Heart right ventricle (tissue), 16 donors: ENCODE measurements around the gene PKN2. TPM values are rescaled to one million over a fixed set of nuclear protein-coding genes. Genes with fewer than 3 reads are reported as not detected.

Experiments used
- ATAC-seq, 8 donors: fragments of 200-7000 bp; cut with Tn5 transposase; one replicate each; pipeline ENCODE4 v1.9.1; 2020; ENCODE audit warnings: mild to moderate bottlenecking in 8 of 8, moderate library complexity in 8 of 8, moderate number of reproducible peaks in 1 of 8
- DNase-seq, 2 donors: peaks; one replicate each; pipeline ENCODE4 v3.0.0-alpha.2; 2020
- H3K27ac ChIP-seq, 10 donors: fragments of 200-600 bp; sonication (generic) in 2 of 10; one replicate each; pipeline versions ENCODE4 v1.5.0 to v1.8.0; 2020 to 2022; ENCODE audit warnings: mild to moderate bottlenecking in 3 of 10
- H3K27me3 ChIP-seq, 7 donors: fragments of 200-600 bp; one replicate each; pipeline ENCODE4 v1.8.0; 2021 to 2022; ENCODE audit warnings: mild to moderate bottlenecking in 2 of 7
- H3K36me3 ChIP-seq, 9 donors: fragments of 200-600 bp; sonication (generic) in 1 of 9; one replicate each; pipeline versions ENCODE4 v1.5.0 to v1.8.0; 2020 to 2022; ENCODE audit warnings: mild to moderate bottlenecking in 2 of 9
- H3K4me1 ChIP-seq, 9 donors: fragments of 200-600 bp; sonication (generic) in 1 of 9; one replicate each; pipeline versions ENCODE4 v1.5.0 to v1.8.0; 2020 to 2022; ENCODE audit warnings: mild to moderate bottlenecking in 4 of 9
- H3K4me3 ChIP-seq, 10 donors: fragments of 200-600 bp; sonication (generic) in 2 of 10; one replicate each; pipeline versions ENCODE4 v1.5.0 to v1.8.0; 2020 to 2022; ENCODE audit warnings: mild to moderate bottlenecking in 7 of 10, moderate library complexity in 2 of 10
- H3K9me3 ChIP-seq, 11 donors: fragments of 200-600 bp in 10 of 11; sonication (generic) in 2 of 11; one replicate each; pipeline versions ENCODE4 v1.5.0 to v1.8.0; 2013 to 2022; ENCODE audit warnings: mild to moderate bottlenecking in 2 of 11, control low read depth in 1 of 11, moderate library complexity in 1 of 11
- CTCF ChIP-seq, 9 donors: fragments of 200-600 bp; sonication (generic) in 2 of 9; IDR thresholded peaks; one replicate each; pipeline versions ENCODE4 v1.5.0 to v1.8.0; 2021 to 2022; ENCODE audit warnings: antibody characterized with exemption in 9 of 9, mild to moderate bottlenecking in 5 of 9, moderate library complexity in 1 of 9
- WGBS, 2 donors: extraction: QIAGEN DNeasy Blood & Tissue Kit; methylation state at CpG; one replicate each; pipeline ENCODE4 v1.1.7; 2013; ENCODE audit warnings: inconsistent platforms in 1 of 2; 5-methylcytosine and 5-hydroxymethylcytosine counted together
- intact Hi-C, 10 donors: fragments of 100-400 bp; cut with DNase I; formaldehyde crosslinking; loops; one replicate each; pipeline versions ENCODE4 v1.11.1 to v1.14.2; 2022
- polyA plus RNA-seq, 2 donors: library from polyadenylated mRNA; stranded (reverse); fragments of 200-250 nt; gene quantifications; one replicate each; pipeline ENCODE4 v1.2.3, GENCODE V29; 2013
- total RNA-seq, 10 donors: library from RNA; stranded (reverse); fragmentation: NEBNext Ultra II Directional in 3 of 10; extraction: Animal tissue kit (Norgen Biotek cat#: 25700) in 3 of 10; gene quantifications; one replicate each; pipeline versions ENCODE4 v1.2.1 to v1.2.4, GENCODE V29; 2021 to 2023
- donor health status: Arrhythmogenic right ventricular cardiomyopathy.
- donor health status: ischemic (EF 13 %, LVEDD 7.1; RV severe dilation, severe dysfunction).
- donor health status: healthy with polysubstance abuse.
- donor health status: DM: no; HTN: yes; CAD: no.
- donor health status: DM: no; HTN: no; CAD: no.
- donor health status: ischemic (EF 25% LVEDD 6.9; RV normal size, moderate dysfunction).
- donor health status: ischemic (EF 25% LVEDD 5.7; RV mildly dilated, moderate dysfunction).
- donor health status: healthy.
- donor health status: DM: yes; HTN: yes; CAD: no.
- donor health status: Ischemic cardiomyopathy.
- donor health status: ischemic (EF 35%, LVEDD 5.7; RV mildly dilated, moderate dysfunction).
- donor health status: nonischemic (EF 11% LVEDD 7.7; RV severe dilation, severe dysfunction).
- donor health status: DM: yes; HTN: yes; CAD: no.
- donor health status: PGD.
- donor health status: ischemic (EF 29% LVEDD 5.4; RV normal size, mild dysfunction).
- donor health status: nonischemic (EF 23%, LVEDD 6.1; RV moderate dilation, normal function).

PKN2 gene
- total and polyA plus RNA-seq, 12 donors: 6.2 to 42.8 (median 33.6) TPM

DNA sequence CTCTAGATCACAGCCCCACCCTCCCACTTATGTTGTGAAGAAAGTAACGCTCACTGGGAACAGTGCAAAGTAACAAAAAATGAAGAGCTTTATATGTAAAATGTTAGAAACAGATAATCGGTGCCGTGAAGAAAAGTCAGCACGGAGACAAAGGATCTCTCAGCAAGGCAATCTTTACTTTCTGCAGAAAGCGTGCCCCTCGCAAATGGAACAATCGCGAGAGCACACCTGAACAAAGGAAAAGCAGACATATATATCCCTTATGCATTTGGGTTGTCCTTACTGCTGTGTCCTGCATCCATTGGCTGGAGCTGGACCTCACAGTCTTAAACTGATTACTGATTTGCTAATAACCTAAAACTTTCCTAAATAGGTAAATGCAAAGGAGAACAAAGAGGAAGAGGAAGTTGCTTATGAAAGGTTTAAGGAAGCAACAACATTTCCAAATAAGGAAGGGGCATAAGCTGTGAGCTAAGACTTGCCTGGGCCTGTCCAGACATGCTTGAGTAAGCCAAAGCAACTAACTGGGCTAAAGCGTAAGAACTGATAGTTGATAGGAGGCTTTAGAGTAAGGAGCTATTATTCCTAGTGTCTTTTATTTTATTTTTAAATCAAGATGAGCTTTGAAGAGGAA, 117.6 kb downstream of the PKN2 start:
- ATAC-seq (no peak), DNase-seq (no peak)
- TF ChIP-seq CTCF (IDR thresholded peaks at IDR 0.05): no peak
- intact Hi-C loops: loop anchor here in 2 of 10 donors (5.0 to 10.0 kb wide), 2 partner anchors 81 to 147 kb away; no protein-coding TSS in a partner anchor
- Histone ChIP-seq H3K4me1 (peaks cover 0 to 14% (median 0%) of the 10 kb centered on the region in 9 donors), H3K27me3 (no peaks in the 10 kb centered on the region), H3K27ac (peak overlapping the region in 2 of 10 donors; percentile 16 to 64), H3K9me3 (peaks cover 0 to 10% (median 0%) of the 10 kb centered on the region in 11 donors), H3K36me3 (peaks cover 0 to 94% (median 23%) of the 10 kb centered on the region in 9 donors), H3K4me3 (no peak overlapping the region)
- WGBS, 2 donors: 97 to 99% methylated on average over 9 of the region's 9 CpGs

GRCh38 chr1:88802404-88802803, 118.3 kb downstream of the PKN2 start:
- TF ChIP-seq CTCF (IDR thresholded peaks at IDR 0.05): no peak
- H3K4me1 ChIP-seq: peaks cover 0 to 14% (median 0%) of the 10 kb centered on the region in 9 donors
- H3K36me3 ChIP-seq: peaks cover 0 to 94% (median 30%) of the 10 kb centered on the region in 9 donors
- H3K9me3 ChIP-seq: peaks cover 0 to 10% (median 0%) of the 10 kb centered on the region in 11 donors
- no peak overlapping the region for H3K4me3 ChIP-seq
- DNase-seq (no peak), ATAC-seq (no peak)
- peak overlapping the region in 2 of 10 donors; percentile 16 to 64 for H3K27ac ChIP-seq
- no peaks in the 10 kb centered on the region for H3K27me3 ChIP-seq
- intact Hi-C loops: loop anchor here in 2 of 10 donors (5.0 to 10.0 kb wide), 2 partner anchors 80 to 148 kb away; no protein-coding TSS in a partner anchor
- 96% methylated on average over 7 of the region's 7 CpGs for WGBS, 2 donors

GRCh38 chr1:88802950-88803349, 118.9 kb downstream of the PKN2 start:
- H3K27ac ChIP-seq: peak overlapping the region in 1 of 10 donors; percentile 64
- no peaks in the 10 kb centered on the region for H3K27me3 ChIP-seq
- TF ChIP-seq CTCF (IDR thresholded peaks at IDR 0.05): no peak
- H3K9me3 ChIP-seq: peaks cover 0 to 10% (median 0%) of the 10 kb centered on the region in 11 donors
- H3K4me3 ChIP-seq: no peak overlapping the region
- WGBS, 2 donors: 90 to 93% methylated on average over 2 of the region's 2 CpGs
- H3K36me3 ChIP-seq: peaks cover 0 to 94% (median 34%) of the 10 kb centered on the region in 9 donors
- DNase-seq (no peak), ATAC-seq (no peak)
- H3K4me1 ChIP-seq: peaks cover 0 to 14% (median 0%) of the 10 kb centered on the region in 9 donors
- intact Hi-C loops: loop anchor here in 2 of 10 donors (5.0 to 10.0 kb wide), 2 partner anchors 79 to 148 kb away; no protein-coding TSS in a partner anchor

DNA sequence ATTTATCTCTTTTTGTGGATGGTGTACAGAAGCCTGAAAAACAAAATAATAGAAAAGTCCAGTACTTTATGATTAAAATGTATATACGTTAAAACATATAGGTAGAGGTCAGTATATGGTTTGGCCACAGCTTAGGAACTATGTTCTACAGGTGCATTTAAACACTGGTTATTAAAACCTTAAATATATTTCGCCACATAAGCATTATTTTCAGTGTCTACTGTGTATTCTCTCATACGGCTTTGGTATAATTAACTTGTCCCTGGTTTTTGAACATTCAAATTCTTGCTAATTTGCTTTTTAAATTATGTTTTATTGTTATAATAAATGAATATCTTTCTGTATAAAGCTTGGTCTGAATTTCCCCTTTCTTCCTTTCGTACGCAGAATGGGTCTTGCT, 119.4 kb downstream of the PKN2 start:
- no peak for DNase-seq
- Histone ChIP-seq H3K27me3 (no peaks in the 10 kb centered on the region), H3K4me3 (no peak overlapping the region), H3K36me3 (peaks cover 0 to 94% (median 39%) of the 10 kb centered on the region in 9 donors), H3K9me3 (peaks cover 0 to 10% (median 0%) of the 10 kb centered on the region in 11 donors), H3K4me1 (peaks cover 0 to 14% (median 0%) of the 10 kb centered on the region in 9 donors), H3K27ac (no peak overlapping the region)
- 97 to 98% methylated on average over 5 of the region's 5 CpGs for WGBS, 2 donors
- ATAC-seq: no peak
- no peak for TF ChIP-seq CTCF (IDR thresholded peaks at IDR 0.05)
- intact Hi-C loops: loop anchor here in 2 of 10 donors (5.0 to 10.0 kb wide), 2 partner anchors 79 to 149 kb away; no protein-coding TSS in a partner anchor
